WTC11 (cell line): ENCODE measurements around the gene WDPCP.

Experiments
- FOXP1 ChIP-seq: sonication (generic); formaldehyde crosslinking; IDR thresholded peaks from 2 replicates; pipeline ENCODE4 v1.8.0; 2022; ENCODE audit warnings: missing genetic modification reagents, mild to moderate bottlenecking, moderate library complexity, borderline replicate concordance
- NFYB ChIP-seq: sonication (generic); formaldehyde crosslinking; conservative IDR thresholded peaks from 2 replicates; pipeline ENCODE4 v1.8.0; 2022; ENCODE audit warnings: low read depth, missing genetic modification reagents
- NR1H2 ChIP-seq: sonication (generic); formaldehyde crosslinking; IDR thresholded peaks from 2 replicates; pipeline ENCODE4 v1.9.0; 2021; ENCODE audit warnings: mild to moderate bottlenecking, moderate library complexity, missing genetic modification reagents
- TCF7 ChIP-seq: sonication (generic); formaldehyde crosslinking; IDR thresholded peaks from 2 replicates; pipeline ENCODE4 v1.8.0; 2022; ENCODE audit warnings: mild to moderate bottlenecking, low read depth, missing genetic modification reagents, moderate library complexity
- ZNF232 ChIP-seq: sonication (generic); formaldehyde crosslinking; IDR thresholded peaks from 2 replicates; pipeline ENCODE4 v1.8.0; 2022; ENCODE audit warnings: mild to moderate bottlenecking, missing genetic modification reagents
- ZNF317 ChIP-seq: sonication (generic); formaldehyde crosslinking; IDR thresholded peaks from 2 replicates; pipeline ENCODE4 v1.8.1; 2023; ENCODE audit warnings: low read depth, mild to moderate bottlenecking, moderate library complexity, missing genetic modification reagents, borderline replicate concordance
- ZNF423 ChIP-seq: fragments of 250-450 bp; sonication (Bioruptor Pico); IDR thresholded peaks from 2 replicates; pipeline ENCODE4 v2.1.2; 2022; ENCODE audit warnings: mild to moderate bottlenecking, moderate library complexity
- TF ChIP-seq, protein P1 (sequence below): fragments of 200-600 bp; IDR thresholded peaks from 2 replicates; pipeline ENCODE4 v1.8.0; 2022; ENCODE audit warnings: antibody characterized with exemption
- TF ChIP-seq, protein P2 (sequence below): sonication (generic); formaldehyde crosslinking; IDR thresholded peaks from 2 replicates; pipeline ENCODE4 v1.8.1; 2023; ENCODE audit warnings: mild to moderate bottlenecking, missing genetic modification reagents, moderate library complexity
- TF ChIP-seq, protein P3 (sequence below): sonication (generic); formaldehyde crosslinking; IDR thresholded peaks from 2 replicates; pipeline ENCODE4 v1.8.1; 2022; ENCODE audit warnings: low read depth, missing genetic modification reagents, borderline replicate concordance
- TF ChIP-seq, protein P4 (sequence below): sonication (generic); formaldehyde crosslinking; IDR thresholded peaks from 2 replicates; pipeline ENCODE4 v1.8.0; 2022; ENCODE audit warnings: mild to moderate bottlenecking, missing genetic modification reagents
- TF ChIP-seq, protein P5 (sequence below): sonication (generic); formaldehyde crosslinking; IDR thresholded peaks from 2 replicates; pipeline ENCODE4 v1.8.0; 2022; ENCODE audit warnings: mild to moderate bottlenecking, missing genetic modification reagents
- TF ChIP-seq, protein P6 (sequence below): fragments of 250-450 bp; sonication (Bioruptor Pico); conservative IDR thresholded peaks from 2 replicates; pipeline ENCODE4 v1.9.0; 2021; ENCODE audit warnings: mild to moderate bottlenecking

DNA sequence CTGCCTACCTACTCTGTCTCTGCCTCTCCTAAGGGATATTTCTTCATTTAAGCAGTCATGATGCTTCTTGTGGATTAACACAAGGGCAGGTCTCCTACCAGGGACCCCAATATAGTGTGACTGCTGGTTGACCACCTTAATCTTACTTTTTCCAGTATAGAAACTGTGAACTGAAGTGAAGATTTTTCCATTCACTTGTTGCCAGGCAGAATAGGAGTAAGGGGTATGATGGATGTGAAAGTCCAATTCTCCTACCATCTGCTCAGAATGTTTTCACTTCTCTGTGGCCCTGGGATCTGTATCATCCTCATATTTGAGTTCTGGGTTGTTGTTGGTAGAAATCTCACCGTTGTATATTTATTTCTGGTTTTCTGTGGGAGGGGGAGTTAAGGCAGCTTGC, 247.8 kb downstream of the WDPCP start:
- TF ChIP-seq ZNF317 (no peak), ZNF423 (no peak), TCF7 (CRISPR knock-in tag) (no peak), NR1H2 (CRISPR knock-in tag) (no peak), NFYB (no peak), ZNF232 (CRISPR knock-in tag) (no peak), FOXP1 (no peak)
- TF ChIP-seq, protein P1, sequence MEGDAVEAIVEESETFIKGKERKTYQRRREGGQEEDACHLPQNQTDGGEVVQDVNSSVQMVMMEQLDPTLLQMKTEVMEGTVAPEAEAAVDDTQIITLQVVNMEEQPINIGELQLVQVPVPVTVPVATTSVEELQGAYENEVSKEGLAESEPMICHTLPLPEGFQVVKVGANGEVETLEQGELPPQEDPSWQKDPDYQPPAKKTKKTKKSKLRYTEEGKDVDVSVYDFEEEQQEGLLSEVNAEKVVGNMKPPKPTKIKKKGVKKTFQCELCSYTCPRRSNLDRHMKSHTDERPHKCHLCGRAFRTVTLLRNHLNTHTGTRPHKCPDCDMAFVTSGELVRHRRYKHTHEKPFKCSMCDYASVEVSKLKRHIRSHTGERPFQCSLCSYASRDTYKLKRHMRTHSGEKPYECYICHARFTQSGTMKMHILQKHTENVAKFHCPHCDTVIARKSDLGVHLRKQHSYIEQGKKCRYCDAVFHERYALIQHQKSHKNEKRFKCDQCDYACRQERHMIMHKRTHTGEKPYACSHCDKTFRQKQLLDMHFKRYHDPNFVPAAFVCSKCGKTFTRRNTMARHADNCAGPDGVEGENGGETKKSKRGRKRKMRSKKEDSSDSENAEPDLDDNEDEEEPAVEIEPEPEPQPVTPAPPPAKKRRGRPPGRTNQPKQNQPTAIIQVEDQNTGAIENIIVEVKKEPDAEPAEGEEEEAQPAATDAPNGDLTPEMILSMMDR: no peak
- TF ChIP-seq, protein P2, sequence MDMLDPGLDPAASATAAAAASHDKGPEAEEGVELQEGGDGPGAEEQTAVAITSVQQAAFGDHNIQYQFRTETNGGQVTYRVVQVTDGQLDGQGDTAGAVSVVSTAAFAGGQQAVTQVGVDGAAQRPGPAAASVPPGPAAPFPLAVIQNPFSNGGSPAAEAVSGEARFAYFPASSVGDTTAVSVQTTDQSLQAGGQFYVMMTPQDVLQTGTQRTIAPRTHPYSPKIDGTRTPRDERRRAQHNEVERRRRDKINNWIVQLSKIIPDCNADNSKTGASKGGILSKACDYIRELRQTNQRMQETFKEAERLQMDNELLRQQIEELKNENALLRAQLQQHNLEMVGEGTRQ (CRISPR knock-in tag): no peak
- TF ChIP-seq, protein P3, sequence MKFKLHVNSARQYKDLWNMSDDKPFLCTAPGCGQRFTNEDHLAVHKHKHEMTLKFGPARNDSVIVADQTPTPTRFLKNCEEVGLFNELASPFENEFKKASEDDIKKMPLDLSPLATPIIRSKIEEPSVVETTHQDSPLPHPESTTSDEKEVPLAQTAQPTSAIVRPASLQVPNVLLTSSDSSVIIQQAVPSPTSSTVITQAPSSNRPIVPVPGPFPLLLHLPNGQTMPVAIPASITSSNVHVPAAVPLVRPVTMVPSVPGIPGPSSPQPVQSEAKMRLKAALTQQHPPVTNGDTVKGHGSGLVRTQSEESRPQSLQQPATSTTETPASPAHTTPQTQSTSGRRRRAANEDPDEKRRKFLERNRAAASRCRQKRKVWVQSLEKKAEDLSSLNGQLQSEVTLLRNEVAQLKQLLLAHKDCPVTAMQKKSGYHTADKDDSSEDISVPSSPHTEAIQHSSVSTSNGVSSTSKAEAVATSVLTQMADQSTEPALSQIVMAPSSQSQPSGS (CRISPR knock-in tag): no peak
- TF ChIP-seq, protein P4, sequence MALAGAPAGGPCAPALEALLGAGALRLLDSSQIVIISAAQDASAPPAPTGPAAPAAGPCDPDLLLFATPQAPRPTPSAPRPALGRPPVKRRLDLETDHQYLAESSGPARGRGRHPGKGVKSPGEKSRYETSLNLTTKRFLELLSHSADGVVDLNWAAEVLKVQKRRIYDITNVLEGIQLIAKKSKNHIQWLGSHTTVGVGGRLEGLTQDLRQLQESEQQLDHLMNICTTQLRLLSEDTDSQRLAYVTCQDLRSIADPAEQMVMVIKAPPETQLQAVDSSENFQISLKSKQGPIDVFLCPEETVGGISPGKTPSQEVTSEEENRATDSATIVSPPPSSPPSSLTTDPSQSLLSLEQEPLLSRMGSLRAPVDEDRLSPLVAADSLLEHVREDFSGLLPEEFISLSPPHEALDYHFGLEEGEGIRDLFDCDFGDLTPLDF: no peak
- TF ChIP-seq, protein P5, sequence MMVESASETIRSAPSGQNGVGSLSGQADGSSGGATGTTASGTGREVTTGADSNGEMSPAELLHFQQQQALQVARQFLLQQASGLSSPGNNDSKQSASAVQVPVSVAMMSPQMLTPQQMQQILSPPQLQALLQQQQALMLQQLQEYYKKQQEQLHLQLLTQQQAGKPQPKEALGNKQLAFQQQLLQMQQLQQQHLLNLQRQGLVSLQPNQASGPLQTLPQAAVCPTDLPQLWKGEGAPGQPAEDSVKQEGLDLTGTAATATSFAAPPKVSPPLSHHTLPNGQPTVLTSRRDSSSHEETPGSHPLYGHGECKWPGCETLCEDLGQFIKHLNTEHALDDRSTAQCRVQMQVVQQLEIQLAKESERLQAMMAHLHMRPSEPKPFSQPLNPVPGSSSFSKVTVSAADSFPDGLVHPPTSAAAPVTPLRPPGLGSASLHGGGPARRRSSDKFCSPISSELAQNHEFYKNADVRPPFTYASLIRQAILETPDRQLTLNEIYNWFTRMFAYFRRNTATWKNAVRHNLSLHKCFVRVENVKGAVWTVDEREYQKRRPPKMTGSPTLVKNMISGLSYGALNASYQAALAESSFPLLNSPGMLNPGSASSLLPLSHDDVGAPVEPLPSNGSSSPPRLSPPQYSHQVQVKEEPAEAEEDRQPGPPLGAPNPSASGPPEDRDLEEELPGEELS (CRISPR knock-in tag): no peak
- TF ChIP-seq, protein P6, sequence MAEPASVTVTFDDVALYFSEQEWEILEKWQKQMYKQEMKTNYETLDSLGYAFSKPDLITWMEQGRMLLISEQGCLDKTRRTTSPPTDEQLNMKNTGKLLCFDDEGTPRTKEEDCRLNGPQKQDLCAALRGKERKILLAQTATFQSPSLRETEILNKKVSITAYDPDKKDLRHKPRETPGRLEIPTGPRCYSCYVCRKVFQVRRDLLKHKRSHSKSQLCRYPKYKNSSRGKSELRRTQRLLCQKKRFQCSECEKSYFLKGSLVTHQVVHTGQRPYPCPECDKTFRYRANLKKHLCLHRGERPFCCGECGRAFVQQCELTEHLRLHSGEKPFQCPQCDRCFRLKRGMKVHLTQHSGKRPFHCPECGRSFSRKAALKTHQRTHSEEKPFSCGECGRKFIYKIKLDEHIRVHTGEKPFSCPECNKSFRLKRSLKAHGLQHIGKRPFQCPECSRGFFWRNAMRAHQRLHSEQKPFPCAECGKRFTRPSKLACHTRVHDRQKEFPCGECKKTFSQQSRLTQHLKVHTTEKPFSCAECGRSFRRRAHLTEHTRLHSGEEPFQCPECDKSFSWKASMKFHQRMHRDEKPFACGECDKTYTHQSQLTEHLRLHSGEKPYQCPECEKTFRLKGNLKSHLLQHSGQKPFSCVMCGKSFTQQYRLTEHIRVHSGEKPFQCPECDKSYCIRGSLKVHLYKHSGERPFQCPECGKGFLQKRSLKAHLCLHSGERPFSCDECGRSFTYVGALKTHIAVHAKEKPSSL (CRISPR knock-in tag): no peak
